AG09319 (cell line): ENCODE results near the gene IVNS1ABP.
"Not testable (repeated sequence)": the region's sequence is repeated elsewhere in the genome, so short reads cannot be mapped to it uniquely, and the experiment has no call there.

Experiments used
- DNase-seq: peaks from one replicate; pipeline ENCODE4 v3.0.0-alpha.2; 2010; ENCODE audit warnings: low read depth; ENCODE audit errors: extremely low read depth
- TF ChIP-seq, protein P1 (sequence below): IDR thresholded peaks from 2 replicates; pipeline ENCODE4 v1.5.1; 2011; ENCODE audit warnings: low read depth, mild to moderate bottlenecking, inconsistent platforms, low read length, moderate library complexity

IVNS1ABP gene

DNA sequence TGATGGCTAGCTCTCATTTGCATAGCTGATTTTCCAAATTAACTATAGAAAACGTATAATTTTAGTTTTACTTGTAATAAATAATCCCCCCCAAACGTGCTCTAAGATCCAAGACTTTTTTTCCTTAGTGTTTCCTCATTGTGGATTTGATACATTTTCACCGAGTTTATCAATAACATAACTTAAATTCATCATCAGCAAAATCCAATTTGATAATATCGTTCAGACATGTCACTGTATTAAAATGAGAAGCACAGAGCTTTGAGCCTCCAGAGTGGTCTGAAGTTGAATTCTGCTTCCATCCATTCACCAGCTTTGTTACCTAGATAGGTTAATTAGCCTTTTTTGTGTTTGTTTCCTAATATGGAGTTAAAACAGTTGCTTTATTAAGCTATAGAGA is 51.7 kb downstream of the IVNS1ABP start:
- no peak for DNase-seq
- TF ChIP-seq, protein P1, sequence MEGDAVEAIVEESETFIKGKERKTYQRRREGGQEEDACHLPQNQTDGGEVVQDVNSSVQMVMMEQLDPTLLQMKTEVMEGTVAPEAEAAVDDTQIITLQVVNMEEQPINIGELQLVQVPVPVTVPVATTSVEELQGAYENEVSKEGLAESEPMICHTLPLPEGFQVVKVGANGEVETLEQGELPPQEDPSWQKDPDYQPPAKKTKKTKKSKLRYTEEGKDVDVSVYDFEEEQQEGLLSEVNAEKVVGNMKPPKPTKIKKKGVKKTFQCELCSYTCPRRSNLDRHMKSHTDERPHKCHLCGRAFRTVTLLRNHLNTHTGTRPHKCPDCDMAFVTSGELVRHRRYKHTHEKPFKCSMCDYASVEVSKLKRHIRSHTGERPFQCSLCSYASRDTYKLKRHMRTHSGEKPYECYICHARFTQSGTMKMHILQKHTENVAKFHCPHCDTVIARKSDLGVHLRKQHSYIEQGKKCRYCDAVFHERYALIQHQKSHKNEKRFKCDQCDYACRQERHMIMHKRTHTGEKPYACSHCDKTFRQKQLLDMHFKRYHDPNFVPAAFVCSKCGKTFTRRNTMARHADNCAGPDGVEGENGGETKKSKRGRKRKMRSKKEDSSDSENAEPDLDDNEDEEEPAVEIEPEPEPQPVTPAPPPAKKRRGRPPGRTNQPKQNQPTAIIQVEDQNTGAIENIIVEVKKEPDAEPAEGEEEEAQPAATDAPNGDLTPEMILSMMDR: no peak

DNA sequence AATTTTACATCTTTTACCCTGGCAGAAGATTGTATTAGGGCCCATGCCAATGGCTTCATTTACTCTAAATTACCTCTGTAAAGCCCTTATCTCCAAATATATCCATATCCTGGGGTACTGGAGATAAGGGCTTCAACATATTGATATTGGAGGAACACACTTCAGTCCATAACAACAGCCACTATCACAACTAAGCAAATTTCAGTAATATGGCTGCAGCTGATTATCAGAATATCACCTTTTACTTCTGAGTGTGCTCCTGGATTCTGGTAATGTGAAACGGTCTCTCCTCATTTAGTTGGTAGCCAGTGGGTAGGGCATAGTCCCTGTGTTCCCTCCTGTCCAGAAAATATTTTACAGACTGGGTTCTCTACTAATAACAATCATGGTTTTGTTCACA is 53.3 kb downstream of the IVNS1ABP start:
- no peak for DNase-seq
- TF ChIP-seq, protein P1: no peak

DNA sequence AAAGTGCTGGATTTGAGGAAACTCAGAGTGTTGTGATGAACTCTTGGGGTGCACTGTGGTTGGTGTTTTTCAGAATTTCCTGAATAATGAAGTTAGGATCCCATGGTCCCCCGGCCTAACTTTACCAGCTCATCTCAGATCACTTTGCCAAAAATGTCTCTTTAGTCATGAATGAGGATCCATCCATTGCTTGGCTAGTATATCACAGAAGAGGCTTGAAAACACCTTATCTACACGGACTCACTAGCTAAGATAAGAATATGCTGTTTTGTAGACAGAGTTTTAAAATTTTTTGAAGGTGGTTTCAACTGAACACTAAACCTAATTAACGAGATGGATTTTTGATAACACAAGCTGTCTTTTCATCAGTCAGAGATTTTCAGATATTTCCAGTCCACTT is 53.8 kb downstream of the IVNS1ABP start:
- TF ChIP-seq, protein P1: no peak

DNA sequence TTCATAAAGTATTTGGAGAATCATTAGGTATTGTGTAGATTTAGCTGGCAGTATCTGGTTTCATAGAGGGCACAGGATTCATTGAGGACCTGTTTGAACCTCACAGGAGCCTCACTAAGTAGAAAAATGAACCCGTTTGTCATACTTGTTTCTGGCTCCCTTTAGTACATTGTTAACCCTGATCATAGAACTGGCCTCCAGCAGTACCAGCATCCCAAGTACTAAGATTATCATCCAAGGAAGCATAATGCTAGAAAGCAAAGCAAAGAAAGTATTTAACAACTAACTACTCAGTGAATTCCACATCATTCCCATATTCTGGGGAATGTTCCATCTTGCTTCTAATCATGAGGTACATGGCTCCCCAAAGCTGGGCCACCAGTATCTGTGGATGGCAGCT is 54.9 kb downstream of the IVNS1ABP start:
- TF ChIP-seq, protein P1: no peak
- DNase-seq: no peak

More for the DNA sequence above, 53.8 kb downstream of the IVNS1ABP start:
- DNase-seq: no peak

DNA sequence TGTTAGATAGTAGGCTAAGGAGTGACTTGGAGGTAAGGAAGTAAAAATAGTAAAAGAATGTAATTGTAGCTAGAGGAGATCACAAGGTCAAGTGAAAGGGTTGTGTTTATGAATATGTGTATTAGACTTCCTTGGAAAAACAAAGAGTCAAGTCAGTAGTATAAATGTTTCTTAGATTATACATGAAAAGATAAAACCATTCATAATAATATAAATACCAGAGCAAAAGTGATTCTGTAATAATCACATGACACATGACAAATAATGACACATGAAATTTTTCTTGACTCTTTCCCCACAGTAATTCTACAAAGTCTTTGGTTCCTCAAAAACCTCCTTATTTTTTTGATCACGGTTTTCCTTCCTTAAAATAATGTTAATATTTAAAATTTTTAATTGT is 56.4 kb downstream of the IVNS1ABP start:
- DNase-seq: no peak
- TF ChIP-seq, protein P1: no peak

DNA sequence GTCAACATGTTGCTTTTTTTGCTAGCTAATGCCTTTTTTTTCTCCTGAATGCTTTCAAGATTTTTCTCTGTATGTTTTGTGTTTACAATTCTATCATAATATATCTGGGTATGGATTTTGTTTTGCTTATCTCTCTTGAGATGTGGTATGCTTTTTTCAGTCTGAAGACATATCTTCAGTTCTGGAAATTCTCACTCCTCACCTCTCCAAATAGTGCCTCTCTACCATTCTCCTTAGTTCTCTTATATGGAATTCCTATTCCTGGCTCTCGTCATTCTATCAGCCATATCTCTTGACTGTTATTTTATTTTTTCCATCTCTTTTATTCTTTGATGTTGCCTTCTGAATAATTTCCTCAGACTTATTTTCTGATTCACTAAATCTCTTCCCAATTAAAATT is 58.4 kb downstream of the IVNS1ABP start:
- TF ChIP-seq, protein P1: no peak
- no peak for DNase-seq

DNA sequence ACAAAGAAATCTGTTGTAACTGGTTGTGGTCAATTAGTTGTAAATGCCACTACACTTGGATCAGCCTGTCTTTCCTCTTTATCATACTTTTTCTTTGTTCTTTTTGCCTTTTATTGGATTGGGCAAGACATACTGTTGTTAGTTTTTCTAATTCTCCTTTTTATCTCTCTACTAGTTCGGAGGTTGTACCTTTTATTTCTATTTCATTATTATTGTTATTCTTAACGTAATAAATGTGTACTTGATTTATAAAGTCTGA is 59.2 kb downstream of the IVNS1ABP start:
- DNase-seq: no peak
- TF ChIP-seq, protein P1: no peak

DNA sequence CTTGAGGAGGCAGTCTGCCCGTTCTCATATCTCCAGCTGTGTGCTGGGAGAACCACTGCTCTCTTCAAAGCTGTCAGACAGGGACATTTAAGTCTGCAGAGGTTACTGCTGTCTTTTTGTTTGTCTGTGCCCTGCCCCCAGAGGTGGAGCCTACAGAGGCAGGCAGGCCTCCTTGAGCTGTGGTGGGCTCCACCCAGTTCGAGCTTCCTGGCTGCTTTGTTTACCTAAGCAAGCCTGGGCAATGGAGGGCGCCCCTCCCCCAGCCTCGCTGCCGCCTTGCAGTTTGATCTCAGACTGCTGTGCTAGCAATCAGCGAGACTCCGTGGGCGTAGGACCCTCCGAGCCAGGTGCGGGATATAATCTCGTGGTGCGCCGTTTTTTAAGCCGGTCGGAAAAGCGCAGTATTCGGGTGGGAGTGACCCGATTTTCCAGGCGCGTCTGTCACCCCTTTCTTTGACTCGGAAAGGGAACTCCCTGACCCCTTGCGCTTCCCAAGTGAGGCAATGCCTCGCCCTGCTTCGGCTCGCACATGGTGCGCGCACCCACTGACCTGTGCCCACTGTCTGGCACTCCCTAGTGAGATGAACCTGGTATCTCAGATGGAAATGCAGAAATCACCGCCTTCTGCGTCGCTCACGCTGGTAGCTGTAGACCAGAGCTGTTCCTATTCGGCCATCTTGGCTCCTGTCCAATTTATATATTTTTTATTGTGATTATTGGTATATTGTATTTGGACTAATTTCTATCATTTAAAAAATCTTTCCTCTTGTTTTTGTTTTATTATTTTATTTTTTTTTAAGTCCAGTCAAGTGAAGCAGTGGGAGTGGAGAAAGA is 59.7 kb downstream of the IVNS1ABP start:
- DNase-seq: not testable (repeated sequence)

DNA sequence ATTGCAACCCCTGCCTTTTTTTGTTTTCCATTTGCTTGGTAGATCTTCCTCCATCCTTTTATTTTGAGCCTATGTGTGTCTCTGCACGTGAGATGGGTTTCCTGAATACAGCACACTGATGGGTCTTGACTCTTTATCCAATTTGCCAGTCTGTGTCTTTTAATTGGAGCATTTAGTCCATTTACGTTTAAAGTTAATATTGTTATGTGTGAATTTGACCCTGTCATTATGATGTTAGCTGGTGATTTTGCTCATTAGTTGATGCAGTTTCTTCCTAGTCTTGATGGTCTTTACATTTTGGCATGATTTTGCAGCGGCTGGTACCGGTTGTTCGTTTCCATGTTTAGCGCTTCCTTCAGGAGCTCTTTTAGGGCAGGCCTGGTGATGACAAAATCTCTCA is 61.4 kb downstream of the IVNS1ABP start:
- not testable (repeated sequence) for DNase-seq

DNA sequence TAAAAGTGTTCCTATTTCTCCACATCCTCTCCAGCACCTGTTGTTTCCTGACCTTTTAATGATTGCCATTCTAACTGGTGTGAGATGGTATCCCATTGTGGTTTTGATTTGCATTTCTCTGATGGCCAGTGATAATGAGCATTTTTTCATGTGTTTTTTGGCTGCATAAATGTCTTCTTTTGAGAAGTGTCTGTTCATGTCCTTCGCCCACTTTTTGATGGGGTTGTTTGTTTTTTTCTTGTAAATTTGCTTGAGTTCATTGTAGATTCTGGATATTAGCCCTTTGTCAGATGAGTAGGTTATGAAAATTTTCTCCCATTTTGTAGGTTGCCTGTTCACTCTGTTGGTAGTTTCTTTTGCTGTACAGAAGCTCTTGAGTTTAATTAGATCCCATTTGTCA is 64.6 kb downstream of the IVNS1ABP start:
- DNase-seq: not testable (repeated sequence)

DNA sequence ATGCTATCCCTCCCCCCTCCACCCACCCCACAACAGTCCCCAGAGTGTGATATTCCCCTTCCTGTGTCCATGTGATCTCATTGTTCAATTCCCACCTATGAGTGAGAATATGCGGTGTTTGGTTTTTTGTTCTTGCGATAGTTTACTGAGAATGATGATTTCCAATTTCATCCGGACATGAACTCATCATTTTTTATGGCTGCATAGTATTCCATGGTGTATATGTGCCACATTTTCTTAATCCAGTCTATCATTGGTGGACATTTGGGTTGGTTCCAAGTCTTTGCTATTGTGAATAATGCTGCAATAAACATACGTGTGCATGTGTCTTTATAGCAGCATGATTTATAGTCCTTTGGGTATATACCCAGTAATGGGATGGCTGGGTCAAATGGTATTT is 65.1 kb downstream of the IVNS1ABP start:
- DNase-seq: not testable (repeated sequence)
